ENCODE results near the gene PRPF40A. TPM values are rescaled to one million over a fixed set of nuclear protein-coding genes. Genes with fewer than 3 reads are reported as not detected.

The PRPF40A gene
- total RNA-seq, 1 donor from 2014 or later = 129 TPM

- H3K9me3 Mint-ChIP-seq = no peaks in the 10 kb centered on the region
- CTCF ChIA-PET = no interaction called here
- intact Hi-C loops (cut with micrococcal nuclease) = no loop called here
- H3K27me3 Mint-ChIP-seq = no peaks in the 10 kb centered on the region
- DNase-seq (no peak), ATAC-seq (ENCODE audit: low read depth) (no peak)
- H3K4me1 Mint-ChIP-seq = no peaks in the 10 kb centered on the region
- H3K4me3 Mint-ChIP-seq = no peak overlapping the region
- POLR2A ChIA-PET = no interaction called here
- H3K27ac Mint-ChIP-seq = no peak overlapping the region
- no peak for TF ChIP-seq CTCF (IDR thresholded peaks at IDR 0.05)
- H3K36me3 Mint-ChIP-seq (ENCODE audit: low read depth) = peaks cover 70% of the 10 kb centered on the region
Observed at GRCh38 chr2:152676461-152676860, 40.8 kb downstream of the PRPF40A start.

GRCh38 chr2:152674334-152674733 lies 42.9 kb downstream of the PRPF40A start:
- H3K9me3 Mint-ChIP-seq = no peaks in the 10 kb centered on the region
- H3K27ac Mint-ChIP-seq = no peak overlapping the region
- TF ChIP-seq CTCF (IDR thresholded peaks at IDR 0.05) = no peak
- ATAC-seq (ENCODE audit: low read depth) (no peak), DNase-seq (no peak)
- no peaks in the 10 kb centered on the region for H3K27me3 Mint-ChIP-seq
- H3K36me3 Mint-ChIP-seq (ENCODE audit: low read depth) = peaks cover 68% of the 10 kb centered on the region
- intact Hi-C loops (cut with micrococcal nuclease) = no loop called here
- H3K4me1 Mint-ChIP-seq = no peaks in the 10 kb centered on the region
- POLR2A ChIA-PET = no interaction called here
- no peak overlapping the region for H3K4me3 Mint-ChIP-seq
- CTCF ChIA-PET = no interaction called here

GRCh38 chr2:152664725-152665124 lies 52.5 kb downstream of the PRPF40A start:
- CTCF ChIA-PET = no interaction called here
- Mint-ChIP-seq H3K4me3 (no peak overlapping the region), H3K36me3 (ENCODE audit: low read depth) (peaks cover 86% of the 10 kb centered on the region), H3K4me1 (no peaks in the 10 kb centered on the region), H3K27me3 (no peaks in the 10 kb centered on the region), H3K9me3 (no peaks in the 10 kb centered on the region), H3K27ac (no peak overlapping the region)
- DNase-seq (no peak), ATAC-seq (ENCODE audit: low read depth) (no peak)
- POLR2A ChIA-PET = no interaction called here
- intact Hi-C loops (cut with micrococcal nuclease) = no loop called here
- no peak for TF ChIP-seq CTCF (IDR thresholded peaks at IDR 0.05)

DNA sequence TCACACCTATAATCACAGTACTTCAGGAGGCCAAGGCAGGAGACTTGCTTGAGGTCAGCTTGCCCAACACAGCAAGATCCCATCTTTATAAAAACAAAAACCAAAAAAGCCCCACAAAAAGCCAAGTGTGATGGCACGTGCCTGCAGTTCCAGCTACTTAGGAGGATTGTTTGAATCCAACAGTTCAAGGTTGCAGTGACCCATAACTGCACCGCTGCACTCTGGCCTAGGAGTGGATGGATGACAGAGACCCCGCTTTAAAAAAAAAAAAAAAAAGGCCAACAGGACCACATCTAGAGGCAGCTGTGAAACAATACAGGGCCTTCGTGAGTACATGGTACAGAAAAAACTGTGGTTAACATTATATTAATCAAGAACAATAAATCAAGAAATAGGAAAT lies 56.2 kb downstream of the PRPF40A start:
- Mint-ChIP-seq H3K27ac (no peak overlapping the region), H3K4me1 (peaks cover 4% of the 10 kb centered on the region), H3K4me3 (no peak overlapping the region), H3K36me3 (ENCODE audit: low read depth) (peaks cover 86% of the 10 kb centered on the region), H3K9me3 (no peaks in the 10 kb centered on the region), H3K27me3 (no peaks in the 10 kb centered on the region)
- POLR2A ChIA-PET = interaction anchor here (0.7 kb wide), 1 partner anchor 61 kb away, joined by 7 read pairs; no protein-coding TSS in a partner anchor
- CTCF ChIA-PET = interaction anchor here (1.0 kb wide), 1 partner anchor 26 kb away, joined by 3 read pairs; no protein-coding TSS in a partner anchor
- ATAC-seq (ENCODE audit: low read depth) (no peak), DNase-seq (no peak)
- no peak for TF ChIP-seq CTCF (IDR thresholded peaks at IDR 0.05)
- intact Hi-C loops (cut with micrococcal nuclease) = no loop called here

DNA sequence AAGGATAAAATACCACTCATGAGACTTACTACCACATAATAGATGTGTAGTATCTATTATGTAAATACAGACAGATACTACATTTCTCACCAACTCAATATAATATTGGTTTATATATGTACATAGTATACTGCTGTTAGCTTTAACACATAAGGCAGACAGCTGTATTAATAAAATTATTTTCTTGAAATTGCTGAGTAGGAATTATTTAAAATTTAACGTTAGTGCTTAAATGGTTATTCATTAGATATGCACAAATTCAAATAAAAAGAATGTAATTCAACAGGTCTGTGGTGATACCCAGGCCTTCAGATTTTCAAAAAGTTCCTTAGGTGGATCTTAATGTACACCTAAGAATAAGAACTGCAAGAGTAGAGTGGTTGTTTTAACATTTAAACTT lies 59.0 kb downstream of the PRPF40A start:
- Mint-ChIP-seq H3K4me1 (peaks cover 4% of the 10 kb centered on the region), H3K27me3 (no peaks in the 10 kb centered on the region), H3K9me3 (no peaks in the 10 kb centered on the region), H3K27ac (no peak overlapping the region), H3K4me3 (no peak overlapping the region), H3K36me3 (ENCODE audit: low read depth) (peaks cover 83% of the 10 kb centered on the region)
- no peak for ATAC-seq (ENCODE audit: low read depth)
- CTCF ChIA-PET = no interaction called here
- POLR2A ChIA-PET = no interaction called here
- intact Hi-C loops (cut with micrococcal nuclease) = loop anchor here (2.0 to 10.0 kb wide), 3 partner anchors 15 to 1193 kb away; no protein-coding TSS in a partner anchor
- TF ChIP-seq CTCF (IDR thresholded peaks at IDR 0.05) = no peak
- no peak for DNase-seq
